Measurements from ENCODE around the gene MPC1.
A peak's percentile ranks its signal among the peaks of the same experiment; 100 is the strongest.
"Not testable (repeated sequence)": the region's sequence is repeated elsewhere in the genome, so short reads cannot be mapped to it uniquely, and the experiment has no call there.

Gene MPC1

DNA sequence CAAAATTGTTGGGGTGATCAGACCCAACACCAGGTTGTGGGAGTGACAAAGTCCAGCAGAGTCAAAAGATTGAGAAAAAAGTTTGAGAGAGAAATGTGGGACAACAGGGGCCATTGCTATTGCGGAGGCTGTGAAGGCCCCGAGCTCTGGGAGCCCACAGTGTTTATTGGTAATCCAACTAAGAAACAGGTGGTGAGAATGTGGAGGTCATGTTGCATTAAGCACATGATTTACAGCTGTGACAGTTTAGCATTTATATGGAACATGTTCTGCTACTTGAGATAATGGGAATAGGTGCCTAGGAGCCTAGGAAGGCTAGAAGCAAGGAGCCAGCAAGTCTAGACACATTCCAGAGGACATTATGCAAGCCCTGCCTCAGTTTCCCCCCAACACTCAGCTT, 37.8 kb downstream of the MPC1 start:
- DNase-seq (ENCODE audit: low read depth), result not testable (repeated sequence)

GRCh38 chr6:166344240-166344639, 38.5 kb downstream of the MPC1 start:
- DNase-seq (ENCODE audit: low read depth), result no peak

GRCh38 chr6:166343150-166343487, 39.6 kb downstream of the MPC1 start:
- no peak for DNase-seq (ENCODE audit: low read depth)

GRCh38 chr6:166342349-166343149, 40.2 kb downstream of the MPC1 start, which contains the start of gene SFT2D1:
Gene SFT2D1, minus strand, starts transcription at chr6:166342545. Its CDS starts 64 bp downstream, at chr6:166342481.
- peak; percentile 85 for DNase-seq (ENCODE audit: low read depth)

GRCh38 chr6:166341977-166342348, 40.8 kb downstream of the MPC1 start:
- DNase-seq (ENCODE audit: low read depth), result peak; percentile 25

DNA sequence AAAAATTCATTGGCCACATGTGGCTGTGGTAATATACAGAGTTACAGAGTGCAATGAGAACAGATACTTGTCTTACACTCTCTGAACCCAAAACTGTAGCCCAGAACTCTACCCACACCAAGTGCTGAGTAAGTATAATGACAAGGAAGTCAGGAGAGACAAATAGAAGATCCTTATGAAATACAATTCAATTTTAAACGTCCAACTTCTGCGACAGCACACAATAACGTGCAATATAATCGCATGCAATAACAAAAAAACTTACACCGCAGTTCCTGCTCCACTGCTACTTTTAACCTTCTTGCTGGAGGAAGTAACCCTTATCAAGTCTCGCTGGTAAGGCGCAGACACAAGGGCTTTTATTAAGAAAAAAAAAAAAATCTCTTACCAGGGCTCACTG, 41.3 kb downstream of the MPC1 start:
- DNase-seq (ENCODE audit: low read depth), result no peak

GRCh38 chr6:166338854-166339253, 43.9 kb downstream of the MPC1 start:
- DNase-seq (ENCODE audit: low read depth), result no peak

GRCh38 chr6:166336847-166337246, 45.9 kb downstream of the MPC1 start:
- no peak for DNase-seq (ENCODE audit: low read depth)

- DNase-seq (ENCODE audit: low read depth), result no peak
Observed at GRCh38 chr6:166335378-166336302, 47.1 kb downstream of the MPC1 start.

GRCh38 chr6:166334878-166335277, 47.9 kb downstream of the MPC1 start:
- no peak for DNase-seq (ENCODE audit: low read depth)

GRCh38 chr6:166333172-166333995, 49.4 kb downstream of the MPC1 start:
- no peak for DNase-seq (ENCODE audit: low read depth)

- no peak for DNase-seq (ENCODE audit: low read depth)
Observed at GRCh38 chr6:166331503-166332415, 51.0 kb downstream of the MPC1 start.

DNA sequence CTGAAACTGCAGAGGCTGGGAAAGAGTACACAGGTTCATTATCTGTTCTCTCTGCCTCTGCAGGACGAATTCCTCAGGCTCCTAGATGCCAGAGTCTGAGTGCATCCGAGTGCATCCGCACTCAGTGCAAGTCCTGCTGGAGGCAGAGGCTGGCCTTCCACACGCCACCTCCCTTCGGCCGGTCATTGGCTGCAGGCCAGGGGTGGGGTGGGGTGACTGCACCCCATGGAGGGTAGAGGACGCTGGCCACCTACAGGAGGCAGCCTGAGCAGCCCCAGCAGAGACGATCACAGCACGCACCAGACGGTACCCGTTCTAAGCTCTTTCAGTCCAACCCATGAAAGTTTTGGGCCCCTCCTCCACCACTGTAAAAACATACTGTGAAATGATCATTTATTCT, 52.1 kb downstream of the MPC1 start:
- peak; percentile 22 for DNase-seq (ENCODE audit: low read depth)

DNA sequence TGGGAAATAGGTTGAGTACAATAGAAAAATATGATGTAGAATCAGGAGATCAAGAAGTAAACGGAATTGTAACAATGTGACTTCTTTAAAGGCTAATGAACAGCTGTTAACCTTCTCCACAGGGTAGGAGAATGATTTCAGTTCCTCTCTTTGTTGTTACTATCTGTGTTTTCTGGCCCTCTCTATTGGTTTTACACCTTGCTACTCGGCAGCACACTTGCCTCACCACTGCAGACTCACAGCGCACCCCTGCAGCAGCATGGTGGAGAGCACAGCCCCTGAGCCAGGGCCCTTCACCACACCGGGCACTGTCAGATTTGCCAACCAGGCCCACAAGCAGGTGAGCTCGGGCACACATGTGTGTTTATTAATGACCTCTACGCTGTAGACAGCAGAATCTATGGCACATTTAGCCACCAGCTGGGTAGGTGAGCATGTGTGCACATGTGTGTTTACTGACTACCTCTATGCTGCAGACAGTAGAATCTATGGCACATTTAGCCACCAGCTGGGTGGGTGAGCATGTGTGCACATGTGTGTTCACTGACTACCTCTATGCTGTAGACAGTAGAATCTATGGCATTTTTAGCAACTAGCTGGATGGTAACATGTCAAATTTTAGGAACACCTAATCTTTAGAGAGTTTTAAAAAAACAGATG, 57.2 kb downstream of the MPC1 start:
- no peak for DNase-seq (ENCODE audit: low read depth)

DNA sequence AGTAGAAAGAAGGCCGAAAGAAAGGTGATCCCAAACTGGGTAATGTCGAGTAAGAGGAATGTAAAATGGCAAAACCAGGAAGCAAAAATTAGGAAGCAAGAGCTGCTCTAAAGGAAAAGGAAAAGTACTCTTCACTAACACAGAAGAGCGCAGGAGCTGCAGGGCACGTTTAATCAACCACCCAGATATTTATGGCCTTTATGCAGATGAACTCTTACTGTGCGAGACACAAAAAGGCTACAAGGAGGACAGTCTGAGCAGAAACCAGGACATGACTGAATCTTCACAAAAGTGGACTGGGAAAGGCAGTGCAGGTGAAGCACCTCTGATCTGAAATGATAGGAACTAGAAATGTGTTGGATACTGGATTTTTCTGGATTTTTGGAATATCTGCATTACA, 59.3 kb downstream of the MPC1 start:
- no peak for DNase-seq (ENCODE audit: low read depth)

DNA sequence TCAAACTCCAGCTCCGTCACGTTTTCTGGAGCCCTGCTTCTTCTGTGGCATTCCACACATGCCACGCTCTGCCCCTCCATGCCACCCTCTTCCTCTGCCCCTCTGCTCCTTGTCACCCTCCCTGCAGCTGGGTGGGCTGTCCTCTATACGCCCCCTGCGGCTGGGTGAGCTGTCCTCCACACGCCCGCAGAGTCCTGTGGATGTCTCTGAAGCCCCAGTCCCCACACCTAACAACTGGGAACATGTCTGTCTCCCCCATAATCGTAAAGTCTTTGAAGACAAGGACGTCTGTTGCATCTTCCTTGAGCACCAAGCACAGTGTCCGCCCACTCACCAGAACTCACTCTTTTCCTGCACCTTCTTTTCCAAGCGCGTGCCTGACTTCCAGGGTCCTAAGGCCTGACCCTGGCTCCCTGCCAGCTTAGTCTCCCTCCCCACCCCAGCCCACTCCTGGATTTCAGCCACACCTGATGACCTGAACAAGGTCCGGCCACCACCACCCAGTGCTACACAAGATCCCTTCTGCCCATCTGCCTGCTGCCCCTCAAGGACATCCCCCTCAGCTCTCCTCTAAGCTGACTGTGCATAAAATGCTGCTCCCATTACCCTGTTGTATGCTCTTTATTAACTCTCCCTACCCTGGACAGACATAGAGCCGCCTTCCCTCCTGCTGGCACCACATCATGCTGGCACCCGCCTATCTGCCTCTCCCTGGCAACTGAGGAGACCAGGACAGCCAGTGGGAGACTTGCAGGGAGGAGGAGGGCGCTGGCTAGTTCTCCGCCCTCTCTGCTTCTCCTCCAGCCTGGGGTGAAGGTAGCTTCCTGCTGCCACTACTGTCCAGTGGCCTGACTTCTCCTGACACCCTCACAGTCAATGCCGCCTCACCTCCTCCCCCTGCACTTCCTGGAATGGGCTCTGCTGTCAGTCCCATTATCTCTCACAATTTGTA, 63.8 kb downstream of the MPC1 start:
- DNase-seq (ENCODE audit: low read depth), result no peak

- no peak for DNase-seq (ENCODE audit: low read depth)
Observed at GRCh38 chr6:166318227-166318626, 64.5 kb downstream of the MPC1 start.

- DNase-seq (ENCODE audit: low read depth), result no peak
Observed at GRCh38 chr6:166317261-166318212, 65.2 kb downstream of the MPC1 start.

All from ELR (cell line).